T47D (cell line): ENCODE measurements around the gene GPALPP1.
"Not testable (repeated sequence)": the region's sequence is repeated elsewhere in the genome, so short reads cannot be mapped to it uniquely, and the experiment has no call there.

Experiments used
- DNase-seq, 2 experiments: peaks; one replicate each; pipeline versions ENCODE4 v3.0.0 to v3.0.0-alpha.2; 2011 to 2012; ENCODE audit warnings: low read depth in 1 of 2, low spot score in 1 of 2
- JUND ChIP-seq: IDR thresholded peaks from 2 replicates; pipeline ENCODE4 v1.6.1; 2012; ENCODE audit warnings: low read depth
- in situ Hi-C: cut with HindIII; loops from 2 replicates; pipeline ENCODE4 v1.10.0; 2016; ENCODE audit warnings: low sequenced_read_pairs, low pct_unique_long_range_greater_than_20kb

GPALPP1 gene

DNA sequence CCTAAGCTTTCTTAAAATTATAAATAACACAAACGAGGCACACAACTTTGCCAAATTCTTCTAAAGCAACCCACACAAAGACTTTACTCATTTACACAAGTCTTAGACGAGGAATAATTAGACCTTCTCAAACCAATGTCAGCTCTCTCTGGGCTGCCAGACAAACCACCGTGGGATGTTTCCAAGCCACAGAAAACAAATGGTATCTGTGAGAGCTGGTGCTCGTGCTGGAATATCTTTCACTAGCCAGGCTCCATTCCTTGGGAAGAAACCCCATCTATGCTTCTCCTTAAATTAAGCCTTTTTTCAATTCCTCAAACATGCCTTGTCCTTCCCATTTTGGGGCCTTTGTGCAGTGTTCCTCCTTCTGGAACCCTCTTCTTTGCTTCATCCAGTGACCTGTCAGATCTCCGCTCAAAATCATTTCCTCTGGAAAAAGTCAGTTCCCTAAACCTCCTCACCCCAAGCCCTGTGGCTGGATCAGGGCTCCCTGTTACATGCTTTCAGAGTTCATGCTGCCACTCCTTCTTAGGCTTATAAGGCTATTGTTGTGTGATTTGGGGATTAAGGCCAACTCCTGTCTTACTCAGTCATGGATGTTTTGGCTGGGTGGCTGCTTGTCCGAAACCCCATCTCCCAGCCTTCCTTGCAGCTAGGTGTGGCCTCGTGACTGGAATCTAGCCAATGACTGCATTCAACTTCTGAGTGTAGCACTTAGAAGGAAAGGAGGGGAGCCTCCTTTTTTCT lies 66.7 kb downstream of the GPALPP1 start:
- in situ Hi-C loops, result no loop called here
- no peak for DNase-seq
- TF ChIP-seq JUND, result no peak

DNA sequence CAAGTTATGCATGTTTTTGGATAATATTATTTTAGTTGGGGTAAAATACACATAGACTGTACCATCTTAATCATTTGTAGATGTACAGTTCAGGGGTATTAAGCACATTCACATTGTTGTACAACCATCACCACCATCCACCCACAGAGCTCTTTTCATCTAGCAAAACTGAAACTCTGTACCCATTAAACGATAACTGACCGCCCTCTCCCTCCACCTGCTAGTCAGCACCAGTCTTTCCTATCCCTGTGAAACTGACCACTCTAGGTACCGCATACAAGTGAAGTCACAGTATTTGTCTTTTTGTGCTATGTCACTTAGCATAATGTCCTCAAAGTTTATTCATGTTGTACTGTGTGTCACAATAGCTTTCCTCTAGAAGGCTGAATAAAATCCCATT lies 70.7 kb downstream of the GPALPP1 start:
- DNase-seq, result no peak
- no peak for TF ChIP-seq JUND
- in situ Hi-C loops, result no loop called here

DNA sequence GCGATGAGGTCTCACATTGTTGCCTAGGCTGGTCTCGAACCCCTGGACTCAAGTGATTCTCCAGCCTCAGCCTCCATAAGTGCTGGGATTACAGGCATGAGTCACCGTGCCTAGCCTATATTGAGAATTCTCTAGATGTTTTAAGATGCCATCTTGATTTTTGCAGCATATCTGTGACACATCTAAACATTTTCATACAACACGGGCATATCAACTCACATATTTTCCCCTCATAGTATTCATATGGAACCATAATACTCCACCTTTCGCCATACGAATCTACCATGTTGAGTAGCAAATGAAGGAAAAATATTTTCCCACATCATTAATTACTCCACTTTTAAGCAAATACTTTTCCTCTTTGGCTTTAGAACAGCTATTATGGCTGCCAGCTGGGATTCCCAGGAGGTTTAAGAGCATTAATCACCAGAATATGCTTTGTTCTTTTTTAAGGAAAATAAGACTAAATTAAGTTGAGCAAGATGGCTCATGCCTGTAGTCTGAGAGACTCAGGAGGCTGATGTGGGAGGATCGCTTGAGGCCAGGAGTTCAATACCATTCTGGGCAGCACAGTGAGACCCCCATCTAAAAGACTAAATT lies 74.0 kb downstream of the GPALPP1 start:
- in situ Hi-C loops, result no loop called here
- TF ChIP-seq JUND, result no peak
- no peak for DNase-seq

DNA sequence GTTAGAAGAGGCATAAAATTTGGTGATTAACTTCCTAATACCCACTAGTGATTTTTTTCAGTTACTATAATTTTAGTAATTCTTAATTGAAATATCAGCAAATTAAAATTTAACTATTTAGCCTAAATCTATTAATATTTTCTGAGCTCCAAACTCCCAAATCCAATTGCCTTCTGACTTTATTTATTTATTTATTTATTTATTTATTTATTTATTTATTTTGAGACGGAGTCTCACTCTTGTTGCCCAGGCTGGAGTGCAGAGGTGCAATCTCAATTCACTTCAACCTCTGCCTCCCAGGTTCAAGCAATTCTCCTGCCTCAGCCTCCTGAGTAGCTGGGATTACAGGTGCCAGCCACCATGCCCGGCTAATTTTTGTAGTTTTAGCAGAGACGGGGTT lies 74.6 kb downstream of the GPALPP1 start:
- DNase-seq, in situ Hi-C loops: not testable (repeated sequence)

DNA sequence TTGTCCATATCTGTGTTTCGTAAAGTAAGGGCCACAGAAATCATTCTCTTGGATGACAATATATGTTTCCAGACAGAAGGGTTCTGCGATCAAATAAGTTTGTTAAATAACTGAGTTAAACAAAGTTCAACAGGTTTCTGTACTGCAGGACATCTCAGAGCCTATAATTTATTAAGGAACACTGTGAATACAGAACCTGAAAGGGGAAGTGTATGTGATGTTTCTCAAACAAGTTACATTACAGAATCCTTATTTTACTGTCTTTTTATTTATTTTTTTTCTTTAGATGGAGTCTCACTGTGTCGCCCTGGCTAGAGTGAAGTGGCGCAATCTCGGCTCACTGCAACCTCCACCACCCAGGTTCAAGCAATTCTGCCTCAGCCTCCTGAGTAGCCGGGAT lies 75.6 kb downstream of the GPALPP1 start:
- no peak for DNase-seq
- in situ Hi-C loops, result no loop called here
- TF ChIP-seq JUND, result no peak

DNA sequence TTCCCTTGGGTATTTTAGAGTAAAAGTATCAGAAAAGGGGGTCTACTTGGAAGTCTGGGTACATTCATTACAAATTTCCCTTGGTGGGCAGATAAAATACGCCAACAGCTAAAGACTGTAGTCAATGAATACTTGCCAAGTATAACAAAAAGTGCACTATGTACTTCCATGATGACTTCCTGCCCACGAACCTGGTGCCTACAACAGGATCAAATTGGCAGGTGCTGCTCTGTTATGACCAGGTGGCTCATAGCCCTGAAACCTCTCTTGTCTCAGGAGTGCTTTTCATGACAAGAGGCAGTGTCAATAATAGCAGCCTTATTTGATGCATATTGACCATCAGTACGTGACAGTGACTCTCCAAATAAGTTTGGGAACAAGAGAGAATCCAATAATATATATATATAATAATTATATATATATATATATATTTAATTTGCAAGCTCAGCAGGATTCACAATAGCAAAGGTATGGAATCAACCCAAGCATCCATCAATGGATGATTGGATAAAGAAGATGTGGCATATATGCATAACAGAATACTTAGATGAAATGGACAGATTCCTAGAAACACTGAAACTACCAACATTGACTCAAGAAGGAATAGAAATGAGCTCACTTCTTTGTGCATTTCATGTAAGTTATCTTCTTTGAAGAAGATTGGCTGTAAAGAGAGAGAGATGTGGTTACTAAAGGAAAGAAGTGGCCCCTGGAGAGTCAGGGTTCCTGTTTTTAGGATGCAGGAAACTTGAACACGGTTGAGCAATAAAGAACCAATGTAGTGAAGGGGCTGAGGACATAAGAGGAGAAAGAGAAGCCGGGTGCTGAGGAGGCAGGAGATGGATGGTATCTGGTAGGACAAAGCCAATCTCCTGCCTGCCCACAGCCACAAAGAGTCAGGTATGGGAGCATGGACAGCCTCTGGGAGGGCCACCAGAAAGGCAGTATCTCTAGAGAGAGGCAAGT lies 79.0 kb downstream of the GPALPP1 start:
- no peak for DNase-seq
- TF ChIP-seq JUND, result no peak
- in situ Hi-C loops, result no loop called here

DNA sequence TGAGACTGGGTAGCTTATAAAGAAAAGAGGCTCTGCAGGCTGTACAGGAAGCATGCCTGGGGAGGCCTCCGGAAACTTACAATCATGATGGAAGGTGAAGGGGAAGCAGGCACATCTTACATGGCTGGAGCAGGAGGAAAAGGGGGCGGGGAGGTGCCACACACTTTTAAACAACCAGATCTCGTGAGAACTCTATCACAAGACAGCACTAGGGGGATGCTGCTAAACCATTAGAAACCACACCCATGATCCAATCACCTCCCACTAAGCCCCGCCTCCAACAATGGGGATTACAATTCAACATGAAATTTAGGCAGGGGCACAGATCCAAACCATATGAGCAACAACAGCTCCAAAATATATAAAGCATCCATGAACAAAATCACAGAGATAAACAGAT lies 84.5 kb downstream of the GPALPP1 start:
- no peak for TF ChIP-seq JUND
- in situ Hi-C loops, result no loop called here
- no peak for DNase-seq

DNA sequence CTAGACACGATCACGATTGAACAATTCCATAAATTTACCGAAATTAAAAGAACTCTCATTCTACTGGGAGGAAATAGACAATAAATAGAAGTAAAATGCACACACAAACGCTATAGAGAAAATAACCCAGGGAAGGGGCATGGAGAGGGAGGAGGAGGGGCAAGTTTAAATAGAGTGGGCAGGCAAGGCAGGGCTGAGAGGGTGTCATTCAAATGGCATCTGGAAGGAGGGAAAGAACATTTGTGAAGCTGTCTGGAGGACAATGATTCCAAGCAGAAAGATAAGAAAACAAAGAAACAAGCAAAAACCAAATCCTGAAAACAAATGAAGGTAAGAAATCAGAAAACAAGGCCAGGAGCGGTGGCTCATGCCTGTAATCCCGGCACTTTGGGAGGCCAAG lies 85.4 kb downstream of the GPALPP1 start:
- DNase-seq, result no peak
- no peak for TF ChIP-seq JUND
- in situ Hi-C loops, result no loop called here

DNA sequence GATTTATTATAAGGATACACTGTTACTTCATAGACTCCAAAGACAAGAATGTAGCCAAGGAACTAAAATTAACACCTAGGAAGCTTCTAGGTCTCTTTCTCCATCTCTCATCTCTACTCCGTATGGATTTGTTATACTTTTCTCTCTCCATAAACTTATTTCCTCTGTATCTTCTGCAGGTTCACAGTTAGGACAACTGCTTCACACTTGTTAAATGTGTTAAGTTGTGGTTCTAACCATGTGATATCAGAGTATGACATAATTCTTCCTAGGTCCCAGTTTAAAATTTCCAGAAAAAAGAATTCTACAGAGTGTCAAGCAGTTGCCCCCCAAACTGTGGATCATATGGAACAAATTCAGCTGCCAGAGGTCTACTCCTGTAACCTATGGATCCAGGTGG lies 88.7 kb downstream of the GPALPP1 start:
- in situ Hi-C loops, result no loop called here
- DNase-seq, result no peak
- TF ChIP-seq JUND, result no peak
